Colonic mucosa (tissue), 4 donors: ENCODE data around the gene SLC22A8. TPM values are rescaled to one million over a fixed set of nuclear protein-coding genes. Genes with fewer than 3 reads are reported as not detected.
"Not testable (repeated sequence)": the region's sequence is repeated elsewhere in the genome, so short reads cannot be mapped to it uniquely, and the experiment has no call there.

ENCODE experiments used
- DNase-seq: peaks from one replicate; pipeline ENCODE4 v3.0.0-alpha.2; 2020
- H3K27ac ChIP-seq: fragments of 200-600 bp; one replicate; pipeline ENCODE4 v1.8.0; 2021
- H3K27me3 ChIP-seq: fragments of 200-600 bp; one replicate; pipeline ENCODE4 v1.8.0; 2021
- H3K36me3 ChIP-seq: fragments of 200-600 bp; one replicate; pipeline ENCODE4 v1.8.0; 2021
- H3K4me1 ChIP-seq: fragments of 200-600 bp; one replicate; pipeline ENCODE4 v1.8.0; 2021; ENCODE audit warnings: mild to moderate bottlenecking
- H3K4me3 ChIP-seq: fragments of 200-600 bp; one replicate; pipeline ENCODE4 v1.8.0; 2021
- H3K9ac ChIP-seq, 2 donors: one replicate each; pipeline ENCODE4 v1.7.0; 2013; ENCODE audit warnings: control low read depth in 2 of 2, low read depth in 2 of 2, low read length in 2 of 2
- H3K9me3 ChIP-seq: fragments of 200-600 bp; one replicate; pipeline ENCODE4 v1.8.0; 2021
- intact Hi-C: fragments of 100-400 bp; cut with DNase I; formaldehyde crosslinking; loops from one replicate; pipeline ENCODE4 v1.14.1; 2022
- total RNA-seq, 2 donors: library from RNA; stranded (reverse); fragmentation: NEBNext Ultra II Directional in 1 of 2; extraction: Animal tissue kit (Norgen Biotek cat#: 25700) in 1 of 2; gene quantifications; one replicate each; pipeline ENCODE4 v1.2.1, GENCODE V29; 2021
- TF ChIP-seq, protein P1 (sequence below): fragments of 200-600 bp; IDR thresholded peaks from one replicate; pipeline ENCODE4 v1.8.0; 2022; ENCODE audit warnings: antibody characterized with exemption, mild to moderate bottlenecking
- donor health status: healthy.
- donor health status: DM: no; HTN: no; CAD: no.
- donor health status: DM: no; HTN: no; CAD: no.

Gene SLC22A8, protein sequence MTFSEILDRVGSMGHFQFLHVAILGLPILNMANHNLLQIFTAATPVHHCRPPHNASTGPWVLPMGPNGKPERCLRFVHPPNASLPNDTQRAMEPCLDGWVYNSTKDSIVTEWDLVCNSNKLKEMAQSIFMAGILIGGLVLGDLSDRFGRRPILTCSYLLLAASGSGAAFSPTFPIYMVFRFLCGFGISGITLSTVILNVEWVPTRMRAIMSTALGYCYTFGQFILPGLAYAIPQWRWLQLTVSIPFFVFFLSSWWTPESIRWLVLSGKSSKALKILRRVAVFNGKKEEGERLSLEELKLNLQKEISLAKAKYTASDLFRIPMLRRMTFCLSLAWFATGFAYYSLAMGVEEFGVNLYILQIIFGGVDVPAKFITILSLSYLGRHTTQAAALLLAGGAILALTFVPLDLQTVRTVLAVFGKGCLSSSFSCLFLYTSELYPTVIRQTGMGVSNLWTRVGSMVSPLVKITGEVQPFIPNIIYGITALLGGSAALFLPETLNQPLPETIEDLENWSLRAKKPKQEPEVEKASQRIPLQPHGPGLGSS
- not detected for total RNA-seq

GRCh38 chr11:63015521-63016215 is at the start of gene SLC22A8:
Gene SLC22A8 (minus strand): TSS chr11:63015841. CDS start chr11:63014958, 883 bp downstream.
- Histone ChIP-seq H3K27me3 (no peaks in the 10 kb centered on the region), H3K9me3 (no peaks in the 10 kb centered on the region), H3K4me1 (no peaks in the 10 kb centered on the region), H3K4me3 (no peak within 1 kb of the TSS), H3K36me3 (no peaks in the 10 kb centered on the region), H3K9ac (no peak within 1 kb of the TSS), H3K27ac (no peak within 1 kb of the TSS)
- intact Hi-C loops, result no loop called here
- DNase-seq, result no peak
- TF ChIP-seq, protein P1, sequence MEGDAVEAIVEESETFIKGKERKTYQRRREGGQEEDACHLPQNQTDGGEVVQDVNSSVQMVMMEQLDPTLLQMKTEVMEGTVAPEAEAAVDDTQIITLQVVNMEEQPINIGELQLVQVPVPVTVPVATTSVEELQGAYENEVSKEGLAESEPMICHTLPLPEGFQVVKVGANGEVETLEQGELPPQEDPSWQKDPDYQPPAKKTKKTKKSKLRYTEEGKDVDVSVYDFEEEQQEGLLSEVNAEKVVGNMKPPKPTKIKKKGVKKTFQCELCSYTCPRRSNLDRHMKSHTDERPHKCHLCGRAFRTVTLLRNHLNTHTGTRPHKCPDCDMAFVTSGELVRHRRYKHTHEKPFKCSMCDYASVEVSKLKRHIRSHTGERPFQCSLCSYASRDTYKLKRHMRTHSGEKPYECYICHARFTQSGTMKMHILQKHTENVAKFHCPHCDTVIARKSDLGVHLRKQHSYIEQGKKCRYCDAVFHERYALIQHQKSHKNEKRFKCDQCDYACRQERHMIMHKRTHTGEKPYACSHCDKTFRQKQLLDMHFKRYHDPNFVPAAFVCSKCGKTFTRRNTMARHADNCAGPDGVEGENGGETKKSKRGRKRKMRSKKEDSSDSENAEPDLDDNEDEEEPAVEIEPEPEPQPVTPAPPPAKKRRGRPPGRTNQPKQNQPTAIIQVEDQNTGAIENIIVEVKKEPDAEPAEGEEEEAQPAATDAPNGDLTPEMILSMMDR, result no peak

- H3K36me3 ChIP-seq, DNase-seq, H3K27ac ChIP-seq, H3K27me3 ChIP-seq, H3K9me3 ChIP-seq, H3K4me3 ChIP-seq, intact Hi-C loops, H3K9ac ChIP-seq, H3K4me1 ChIP-seq: not testable (repeated sequence)
These were observed 30.6 kb upstream of the SLC22A8 start for GRCh38 chr11:63046203-63046602.

DNA sequence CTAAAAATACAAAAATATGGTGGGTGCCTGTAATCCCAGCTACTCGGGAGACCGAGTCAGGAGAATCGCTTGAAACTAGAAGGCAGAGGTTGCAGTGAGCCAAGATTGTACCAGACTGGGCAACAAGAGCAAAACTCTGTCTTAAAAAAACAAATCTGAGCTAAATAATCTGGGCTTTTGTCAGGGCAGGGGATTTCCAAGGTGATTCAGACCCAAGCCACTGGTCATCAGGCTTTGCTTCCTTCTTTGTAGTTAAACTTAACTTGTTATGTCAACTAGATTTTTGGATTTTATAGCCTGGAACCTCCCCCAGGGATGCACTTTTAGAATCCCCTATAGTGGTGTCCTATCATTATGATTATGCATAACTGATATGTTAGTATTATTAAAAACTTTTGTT is 27.0 kb upstream of the SLC22A8 start:
- no peaks in the 10 kb centered on the region for H3K9me3 ChIP-seq
- DNase-seq, result no peak
- H3K27me3 ChIP-seq, result no peaks in the 10 kb centered on the region
- no peaks in the 10 kb centered on the region for H3K36me3 ChIP-seq
- TF ChIP-seq, protein P1, result no peak
- no peaks in the 10 kb centered on the region for H3K4me1 ChIP-seq
- H3K27ac ChIP-seq, result no peak overlapping the region
- intact Hi-C loops, result no loop called here
- no peak overlapping the region for H3K4me3 ChIP-seq
- H3K9ac ChIP-seq, result no peak overlapping the region

DNA sequence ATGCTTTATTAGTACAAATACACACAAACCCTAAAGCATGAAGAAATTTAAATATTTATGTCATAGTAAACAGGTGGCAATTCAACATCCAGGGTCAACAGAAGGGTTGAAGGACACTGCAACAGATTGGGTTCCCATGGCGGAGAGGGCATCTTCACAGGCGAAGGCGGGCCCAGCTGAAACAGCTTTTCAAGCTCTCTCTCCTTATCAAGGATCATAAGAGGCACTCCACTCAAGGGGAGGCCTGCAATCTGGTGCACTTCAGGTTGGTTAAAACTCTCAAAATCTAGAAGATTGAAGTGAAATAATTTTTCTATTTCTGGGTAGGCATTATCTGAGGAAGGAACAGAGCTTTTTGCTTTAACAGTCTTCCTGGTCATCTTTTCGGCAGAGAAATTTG is 16.8 kb upstream of the SLC22A8 start:
- TF ChIP-seq, protein P1, result no peak
- H3K36me3 ChIP-seq, result no peaks in the 10 kb centered on the region
- H3K27me3 ChIP-seq, result no peaks in the 10 kb centered on the region
- H3K27ac ChIP-seq, result no peak overlapping the region
- H3K4me1 ChIP-seq, result no peaks in the 10 kb centered on the region
- intact Hi-C loops, result no loop called here
- no peak overlapping the region for H3K9ac ChIP-seq
- H3K4me3 ChIP-seq, result no peak overlapping the region
- no peak for DNase-seq
- H3K9me3 ChIP-seq, result no peaks in the 10 kb centered on the region

DNA sequence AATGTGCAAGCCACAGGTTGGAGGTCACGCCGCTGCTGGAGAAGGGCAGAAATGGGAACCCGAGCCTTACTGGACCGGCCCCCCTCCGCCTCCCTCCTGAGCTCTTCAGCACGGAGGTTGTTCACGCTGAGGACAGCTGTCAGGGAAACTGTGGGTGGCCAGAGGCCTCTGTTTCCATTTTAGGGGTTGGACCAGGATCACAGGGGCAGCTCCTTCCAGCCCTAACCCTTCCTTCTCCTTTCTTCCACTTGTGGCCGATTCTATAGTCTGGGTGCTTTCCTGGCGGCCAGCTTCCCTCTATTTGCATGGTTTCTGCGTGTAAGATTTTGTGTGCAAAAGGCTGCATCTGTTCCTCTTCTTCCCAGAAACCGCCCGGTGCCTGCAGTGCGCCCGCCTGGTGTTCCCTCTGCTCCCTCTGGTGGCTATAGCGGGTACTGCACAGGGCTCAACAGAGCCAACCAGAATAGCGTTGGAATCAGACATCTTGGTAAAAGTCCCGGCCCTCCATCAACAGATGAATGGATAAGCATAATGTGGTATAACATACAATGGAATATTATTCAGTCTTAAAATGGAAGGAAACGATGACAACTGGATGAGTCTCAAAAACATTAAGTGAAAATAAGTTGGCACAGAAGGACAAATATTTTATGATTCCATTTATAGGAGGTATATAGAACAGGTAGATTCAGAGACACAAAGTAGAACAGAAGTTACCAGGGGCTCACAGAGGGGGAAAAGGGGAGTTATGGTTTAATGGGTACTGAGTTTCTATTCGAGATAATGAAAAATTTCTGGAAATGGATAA is 8.4 kb upstream of the SLC22A8 start:
- Histone ChIP-seq H3K4me3 (no peak overlapping the region), H3K27ac (no peak overlapping the region)
- intact Hi-C loops, result loop anchor here (1.0 kb wide), 1 partner anchor 118 kb away; no protein-coding TSS in a partner anchor

More for the DNA sequence above, 8.4 kb upstream of the SLC22A8 start:
- peak; percentile 88 for DNase-seq
- no peaks in the 10 kb centered on the region for H3K36me3 ChIP-seq
- no peaks in the 10 kb centered on the region for H3K27me3 ChIP-seq
- no peaks in the 10 kb centered on the region for H3K9me3 ChIP-seq
- no peaks in the 10 kb centered on the region for H3K4me1 ChIP-seq
- no peak overlapping the region for H3K9ac ChIP-seq
- TF ChIP-seq, protein P1, result peak; percentile 99
